Heart left ventricle (tissue), 16 donors: ENCODE measurements around the gene SELENOM. TPM values are rescaled to one million over a fixed set of nuclear protein-coding genes. Genes with fewer than 3 reads are reported as not detected.

Experiments used
- ATAC-seq, 4 donors: fragments of 200-7000 bp; cut with Tn5 transposase; one replicate each; pipeline ENCODE4 v1.9.1; 2020 to 2022; ENCODE audit warnings: moderate library complexity in 4 of 4, mild to moderate bottlenecking in 3 of 4, moderate number of reproducible peaks in 1 of 4
- DNase-seq, 5 donors: peaks; one replicate each; pipeline ENCODE4 v3.0.0-alpha.2; 2020
- H3K27ac ChIP-seq, 12 donors: fragments of 200-600 bp; sonication (generic) in 4 of 12; one replicate each; pipeline versions ENCODE4 v1.5.0 to v1.8.0; 2016 to 2022; ENCODE audit warnings: mild to moderate bottlenecking in 2 of 12
- H3K27me3 ChIP-seq, 9 donors: fragments of 200-600 bp; sonication (generic) in 2 of 9; one replicate each; pipeline versions ENCODE4 v1.5.1 to v1.8.0; 2016 to 2022; ENCODE audit warnings: mild to moderate bottlenecking in 3 of 9
- H3K36me3 ChIP-seq, 9 donors: fragments of 200-600 bp; sonication (generic) in 2 of 9; one replicate each; pipeline versions ENCODE4 v1.5.0 to v1.8.0; 2018 to 2022; ENCODE audit warnings: mild to moderate bottlenecking in 2 of 9
- H3K4me1 ChIP-seq, 12 donors: fragments of 200-600 bp; sonication (generic) in 4 of 12; one replicate each; pipeline versions ENCODE4 v1.5.0 to v1.8.0; 2016 to 2022; ENCODE audit warnings: mild to moderate bottlenecking in 3 of 12
- H3K4me3 ChIP-seq, 12 donors: fragments of 200-600 bp; sonication (generic) in 4 of 12; one replicate each; pipeline versions ENCODE4 v1.5.0 to v1.8.0; 2017 to 2022; ENCODE audit warnings: mild to moderate bottlenecking in 9 of 12, moderate library complexity in 4 of 12
- H3K9me3 ChIP-seq, 12 donors: fragments of 200-600 bp; sonication (generic) in 4 of 12; one replicate each; pipeline versions ENCODE4 v1.5.0 to v1.8.0; 2016 to 2022; ENCODE audit warnings: mild to moderate bottlenecking in 1 of 12
- CTCF ChIP-seq, 12 donors: fragments of 200-600 bp; sonication (generic) in 4 of 12; IDR thresholded peaks; one replicate each; pipeline versions ENCODE4 v1.5.0 to v1.8.0; 2018 to 2022; ENCODE audit warnings: antibody characterized with exemption in 12 of 12, mild to moderate bottlenecking in 5 of 12
- POLR2A ChIP-seq, 2 donors: fragments of 450-650 bp; IDR thresholded peaks; one replicate each; pipeline ENCODE4 v1.6.1; 2017; ENCODE audit warnings: antibody characterized with exemption in 2 of 2, mild to moderate bottlenecking in 2 of 2, moderate library complexity in 2 of 2
- WGBS, 4 donors: extraction: QIAGEN DNeasy Blood & Tissue Kit in 2 of 4; methylation state at CpG; one replicate each; pipeline versions ENCODE4 v1.1.5 to v1.1.7; 2013 to 2018; 5-methylcytosine and 5-hydroxymethylcytosine counted together
- intact Hi-C, 10 donors: fragments of 100-400 bp; cut with DNase I; formaldehyde crosslinking; loops; one replicate each; pipeline versions ENCODE4 v1.11.1 to v1.14.2; 2022
- polyA plus RNA-seq, 2 donors: library from polyadenylated mRNA; stranded (reverse); fragments of 200-250 nt; gene quantifications; one replicate each; pipeline ENCODE4 v1.2.3, GENCODE V29; 2013
- total RNA-seq, 9 donors: library from RNA; depleted of rRNA in 2 of 9; stranded (reverse); fragments of >200 nt in 2 of 9; fragmentation: NEBNext Ultra II Directional in 3 of 9; extraction: Animal tissue kit (Norgen Biotek cat#: 25700) in 3 of 9; gene quantifications; one replicate each; pipeline versions ENCODE4 v1.1.0 to v1.2.4, GENCODE V29; 2016 to 2023
- donor health status: ischemic (EF 13 %, LVEDD 7.1; RV severe dilation, severe dysfunction).
- donor health status: healthy with polysubstance abuse.
- donor health status: DM: no; HTN: yes; CAD: no.
- donor health status: DM: no; HTN: no; CAD: no.
- donor health status: ischemic (EF 25% LVEDD 6.9; RV normal size, moderate dysfunction).
- donor health status: ischemic (EF 25% LVEDD 5.7; RV mildly dilated, moderate dysfunction).
- donor health status: healthy.
- donor health status: DM: yes; HTN: yes; CAD: no.
- donor health status: ischemic (EF 35%, LVEDD 5.7; RV mildly dilated, moderate dysfunction).
- donor health status: nonischemic (EF 11% LVEDD 7.7; RV severe dilation, severe dysfunction).
- donor health status: DM: yes; HTN: yes; CAD: no.
- donor health status: PGD.
- donor health status: ischemic (EF 29% LVEDD 5.4; RV normal size, mild dysfunction).
- donor health status: nonischemic (EF 23%, LVEDD 6.1; RV moderate dilation, normal function).

The SELENOM gene
- total and polyA plus RNA-seq, 11 donors, result 35.0 to 183 (median 55.0) TPM

GRCh38 chr22:31107894-31108218 lies 488 bp upstream of the SELENOM start:
- H3K36me3 ChIP-seq, result peaks cover 0 to 26% (median 24%) of the 10 kb centered on the region in 9 donors
- peaks cover 0 to 40% (median 19%) of the 10 kb centered on the region in 12 donors for H3K4me1 ChIP-seq
- TF ChIP-seq CTCF (IDR thresholded peaks at IDR 0.05), result peak in 3 of 12 donors; percentile 3 to 36 (median 4)
- TF ChIP-seq POLR2A (IDR thresholded peaks at IDR 0.05), result no peak
- peak overlapping the region; percentile 31 to 99 (median 92) for H3K27ac ChIP-seq
- ATAC-seq (peak; percentile 1 to 14 (median 8)), DNase-seq (no peak)
- H3K27me3 ChIP-seq, result no peaks in the 10 kb centered on the region
- WGBS, 4 donors, result 1 to 2% (median 1%) methylated on average over 5 of the region's 5 CpGs
- peak overlapping the region in 11 of 12 donors; percentile 25 to 95 (median 71) for H3K4me3 ChIP-seq
- H3K9me3 ChIP-seq, result no peaks in the 10 kb centered on the region
- intact Hi-C loops, result loop anchor here in 9 of 10 donors (1.0 to 10.0 kb wide), 10 partner anchors 39 to 167 kb away; no protein-coding TSS in a partner anchor

GRCh38 chr22:31106731-31107177 lies 614 bp downstream of the SELENOM start:
- ATAC-seq (peak; percentile 6 to 22 (median 12)), DNase-seq (peak in 4 of 5 donors; percentile 21 to 52 (median 40))
- H3K27me3 ChIP-seq, result no peaks in the 10 kb centered on the region
- no peaks in the 10 kb centered on the region for H3K9me3 ChIP-seq
- intact Hi-C loops, result loop anchor here in 9 of 10 donors (1.0 to 10.0 kb wide), 10 partner anchors 41 to 168 kb away; no protein-coding TSS in a partner anchor
- peaks cover 0 to 37% (median 35%) of the 10 kb centered on the region in 9 donors for H3K36me3 ChIP-seq
- H3K27ac ChIP-seq, result peak overlapping the region; percentile 88 to 99 (median 93)
- 35 to 49% (median 40%) methylated on average over 14 of the region's 14 CpGs for WGBS, 4 donors
- H3K4me3 ChIP-seq, result peak overlapping the region; percentile 56 to 95 (median 74)
- TF ChIP-seq CTCF (IDR thresholded peaks at IDR 0.05), result no peak
- no peak for TF ChIP-seq POLR2A (IDR thresholded peaks at IDR 0.05)
- peaks cover 0 to 51% (median 24%) of the 10 kb centered on the region in 12 donors for H3K4me1 ChIP-seq

GRCh38 chr22:31106001-31106571 lies 1.3 kb downstream of the SELENOM start:
- Histone ChIP-seq H3K27ac (peak overlapping the region; percentile 44 to 99 (median 93)), H3K4me3 (peak overlapping the region in 11 of 12 donors; percentile 64 to 95 (median 77)), H3K9me3 (no peaks in the 10 kb centered on the region), H3K27me3 (no peaks in the 10 kb centered on the region), H3K4me1 (peaks cover 0 to 53% (median 24%) of the 10 kb centered on the region in 12 donors), H3K36me3 (peaks cover 0 to 44% (median 39%) of the 10 kb centered on the region in 9 donors)
- DNase-seq (peak in 3 of 5 donors; percentile 26 to 51 (median 30)), ATAC-seq (no peak)
- WGBS, 4 donors, result 36 to 53% (median 42%) methylated on average over 3 to 4 of the region's 4 CpGs
- peak in 1 of 12 donors; percentile 8 for TF ChIP-seq CTCF (IDR thresholded peaks at IDR 0.05)
- TF ChIP-seq POLR2A (IDR thresholded peaks at IDR 0.05), result no peak
- intact Hi-C loops, result loop anchor here in 9 of 10 donors (2.0 to 10.0 kb wide), 8 partner anchors 41 to 169 kb away; no protein-coding TSS in a partner anchor

GRCh38 chr22:31105282-31105929 lies 2.0 kb downstream of the SELENOM start:
- DNase-seq, result peak in 3 of 5 donors; percentile 20 to 49 (median 30)
- intact Hi-C loops, result loop anchor here in 8 of 10 donors (5.0 to 10.0 kb wide), 6 partner anchors 42 to 169 kb away; no protein-coding TSS in a partner anchor
- H3K27me3 ChIP-seq, result no peaks in the 10 kb centered on the region
- H3K4me1 ChIP-seq, result peaks cover 0 to 58% (median 24%) of the 10 kb centered on the region in 12 donors
- TF ChIP-seq POLR2A (IDR thresholded peaks at IDR 0.05) (no peak), CTCF (IDR thresholded peaks at IDR 0.05) (no peak)
- peak overlapping the region in 7 of 12 donors; percentile 92 to 99 (median 94) for H3K27ac ChIP-seq
- ATAC-seq, result no peak
- no peaks in the 10 kb centered on the region for H3K9me3 ChIP-seq
- H3K4me3 ChIP-seq, result peak overlapping the region in 5 of 12 donors; percentile 68 to 95 (median 84)
- WGBS, 4 donors, result 72 to 79% (median 76%) methylated on average over 11 of the region's 11 CpGs
- H3K36me3 ChIP-seq, result peaks cover 0 to 50% (median 46%) of the 10 kb centered on the region in 9 donors
